22Rv1 (cell line): Measurements from ENCODE around the gene COG5.

Experiments used
- H3K27ac ChIP-seq: fragments of 450-650 bp; 2 replicates; pipeline ENCODE4 v1.5.1; 2017
- CTCF ChIP-seq: fragments of 450-650 bp; IDR thresholded peaks from 2 replicates; pipeline ENCODE4 v1.5.1; 2017; ENCODE audit warnings: mild to moderate bottlenecking
- ZFX ChIP-seq: fragments of 450-650 bp; IDR thresholded peaks from 2 replicates; pipeline ENCODE4 v1.6.1; 2017; ENCODE audit warnings: antibody characterized with exemption, borderline replicate concordance

Gene COG5

GRCh38 chr7:107534139-107534538, 29.6 kb downstream of the COG5 start:
- no peak overlapping the region for H3K27ac ChIP-seq
- TF ChIP-seq ZFX, result no peak
- no peak for TF ChIP-seq CTCF

- TF ChIP-seq ZFX (no peak), CTCF (no peak)
- H3K27ac ChIP-seq, result no peak overlapping the region
Measured at GRCh38 chr7:107530751-107531150, 33.0 kb downstream of the COG5 start.

- TF ChIP-seq ZFX, result no peak
- no peak for TF ChIP-seq CTCF
- H3K27ac ChIP-seq, result no peak overlapping the region
Measured at GRCh38 chr7:107528461-107528860, 35.3 kb downstream of the COG5 start.

GRCh38 chr7:107527196-107527595, 36.5 kb downstream of the COG5 start:
- TF ChIP-seq CTCF, result no peak
- TF ChIP-seq ZFX, result no peak
- H3K27ac ChIP-seq, result no peak overlapping the region

GRCh38 chr7:107526672-107527071, 37.0 kb downstream of the COG5 start:
- no peak for TF ChIP-seq ZFX
- no peak for TF ChIP-seq CTCF
- no peak overlapping the region for H3K27ac ChIP-seq

- TF ChIP-seq ZFX (no peak), CTCF (no peak)
- peak overlapping the region; percentile 87 for H3K27ac ChIP-seq
Measured at GRCh38 chr7:107506674-107507339, 56.9 kb downstream of the COG5 start.

GRCh38 chr7:107505997-107506673, 57.6 kb downstream of the COG5 start:
- H3K27ac ChIP-seq, result peak overlapping the region; percentile 87
- TF ChIP-seq ZFX (no peak), CTCF (no peak)
